ENCODE data around the gene HERC2. TPM values are rescaled to one million over a fixed set of nuclear protein-coding genes. Genes with fewer than 3 reads are reported as not detected.

The HERC2 gene
- total and polyA plus RNA-seq, 2 of the 8 experiments (the other 6 are each of a cell fraction or from before 2014, with no cell fraction given): 83.0 to 88.7 TPM

GRCh38 chr15:28131400-28131799, 190.6 kb downstream of the HERC2 start:
- Histone ChIP-seq H2BK120ac (replicated peaks; ENCODE audit: low read depth, low read length) (no peak overlapping the region), H3K23me2 (ENCODE audit: low read depth, low read length) (0 out of 2 replicates have a peak, but pooled peaks cover 1% of the 10 kb centered on the region), H3K4ac (replicated peaks; ENCODE audit: insufficient read length, low read depth, low read length) (no peak overlapping the region), H3K14ac (ENCODE audit: insufficient read length) (no peak overlapping the region), H3K56ac (replicated peaks; ENCODE audit: insufficient read length, low read depth, low read length) (no peak overlapping the region), H2BK12ac (ENCODE audit: low read depth, low read length) (no peak overlapping the region), H3K9ac (replicated peaks in 1 of 4; ENCODE audit: extremely low read depth in 1 of 4, low read depth in 3 of 4, low read length in 3 of 4) (no peak overlapping the region), H4K5ac (ENCODE audit: insufficient read length, low read depth, low read length) (no peak overlapping the region), H2AK5ac (ENCODE audit: low read depth, low read length) (no peak overlapping the region), H3K79me1 (ENCODE audit: low read depth, low read length) (peaks cover 2% of the 10 kb centered on the region; the same call in 1 of the 2 replicates), H3K27me3 (replicated peaks in 1 of 4; ENCODE audit: control insufficient read depth in 3 of 4, extremely low read depth in 1 of 4, insufficient read depth in 3 of 4, low read length in 3 of 4) (no peaks in the 10 kb centered on the region), H2BK20ac (ENCODE audit: low read length) (no peak overlapping the region), H4K91ac (replicated peaks; ENCODE audit: insufficient read length, low read length) (no peak overlapping the region), H4K8ac (ENCODE audit: extremely low read depth, insufficient read depth, low read length) (no peak overlapping the region), H3K4me3 (ENCODE audit: extremely low read depth in 1 of 4, insufficient read depth in 2 of 4, low read depth in 3 of 4, low read length in 4 of 4) (no peak overlapping the region), H3K79me2 (ENCODE audit: control insufficient read depth in 1 of 2, insufficient read depth in 2 of 2, low read length in 2 of 2) (no peaks in the 10 kb centered on the region; a peak in 1 of 4 replicates), H3K23ac (ENCODE audit: insufficient read length) (no peak overlapping the region), H2BK5ac (ENCODE audit: low read depth, low read length) (no peak overlapping the region; the same call in 1 of the 2 replicates), H2AFZ (ENCODE audit: low read length) (no peak overlapping the region), H3K9me3 (ENCODE audit: insufficient read depth in 2 of 2, low read depth in 1 of 2, low read length in 1 of 2) (no peaks in the 10 kb centered on the region), H3K36me3 (ENCODE audit: control insufficient read depth in 2 of 4, insufficient read depth in 4 of 4, low read length in 3 of 4) (peaks cover 6 to 33% (median 18%) of the 10 kb centered on the region in 4 experiments; a peak in 7 of 8 replicates), H4K20me1 (replicated peaks in 1 of 2; ENCODE audit: control insufficient read depth in 1 of 2, insufficient read depth in 2 of 2, low read length in 2 of 2) (peaks cover 4 to 5% of the 10 kb centered on the region in 2 experiments), H3K18ac (ENCODE audit: extremely low read depth, low read length) (no peak overlapping the region), H2BK15ac (ENCODE audit: low read length) (no peak overlapping the region), H3K27ac (ENCODE audit: low read depth, low read length) (no peak overlapping the region), H3K4me1 (replicated peaks in 1 of 4; ENCODE audit: control insufficient read depth in 3 of 4, insufficient read depth in 4 of 4, low read length in 3 of 4) (peaks cover 0 to 8% (median 4%) of the 10 kb centered on the region in 4 experiments; a peak in 5 of 7 replicates), H3K4me2 (ENCODE audit: insufficient read depth in 1 of 2, low read depth in 2 of 2, low read length in 2 of 2) (no peak overlapping the region)
- WGBS, 2 experiments (ENCODE audit: extremely low coverage in 1 of 2, insufficient coverage in 1 of 2, insufficient read length in 1 of 2, insufficient replicate concordance in 2 of 2, low coverage in 1 of 2, low lambda C conversion rate in 2 of 2, missing lambda C conversion rate in 1 of 2): 95% methylated on average over 13 of the region's 13 CpGs; no CpG with 5 or more reads in 1 of the 2 experiments
- DNase-seq (ENCODE audit: low read depth in 1 of 2, low spot score in 2 of 2) (no peak), FAIRE-seq (no peak)
- ChIA-PET POLR2A (ENCODE audit: partially characterized antibody) (no interaction called here), CTCF (ENCODE audit: partially characterized antibody) (no interaction called here)
- no peak for TF ChIP-seq CHD1 (IDR thresholded peaks at IDR 0.05; ENCODE audit: low read depth, low read length)
- TF ChIP-seq NRF1 (IDR thresholded peaks at IDR 0.05; ENCODE audit: low read depth, low read length): no peak
- no peak for TF ChIP-seq BRCA1 (IDR thresholded peaks at IDR 0.05; ENCODE audit: low read depth, low read length)
- no peak for TF ChIP-seq SP4 (IDR thresholded peaks at IDR 0.05; ENCODE audit: low read length)
- TF ChIP-seq KDM4A (IDR thresholded peaks at IDR 0.05; ENCODE audit: low read depth, low read length, severe bottlenecking): no peak
- no peak for TF ChIP-seq POU5F1 (IDR thresholded peaks at IDR 0.05; ENCODE audit: low read depth, low read length)
- TF ChIP-seq GTF2F1 (IDR thresholded peaks at IDR 0.05; ENCODE audit: borderline replicate concordance, low read depth, low read length): no peak
- TF ChIP-seq MAFK (IDR thresholded peaks at IDR 0.05; ENCODE audit: low read depth, low read length): no peak
